GM19452 (cell line): ENCODE results near the gene GMPR2.

ENCODE experiments used
- ATAC-seq: cut with Tn5 transposase; IDR thresholded peaks from one replicate; pipeline ENCODE4 v1.9.1; 2021; ENCODE audit not compliant: unreplicated experiment

Gene GMPR2

GRCh38 chr14:24232645-24233537, at the start of gene GMPR2:
TSS of gene GMPR2 (plus strand) at chr14:24232929. CDS start at chr14:24233254, 325 bp downstream.
- peak; percentile 57 for ATAC-seq

- no peak for ATAC-seq
Observed at GRCh38 chr14:24183014-24183481, 49.7 kb upstream of the GMPR2 start.

GRCh38 chr14:24184104-24184970, 48.4 kb upstream of the GMPR2 start:
- no peak for ATAC-seq

- ATAC-seq: no peak
Observed at GRCh38 chr14:24185026-24185425, 47.7 kb upstream of the GMPR2 start.

- ATAC-seq: no peak
Observed at GRCh38 chr14:24185741-24186140, 47.0 kb upstream of the GMPR2 start.

- no peak for ATAC-seq
Observed at GRCh38 chr14:24186831-24187538, 45.7 kb upstream of the GMPR2 start.

- ATAC-seq: no peak
Observed at GRCh38 chr14:24187539-24187915, 45.2 kb upstream of the GMPR2 start.

GRCh38 chr14:24188251-24189058, 44.3 kb upstream of the GMPR2 start, which contains the start of gene IPO4:
TSS of gene IPO4 (minus strand) at chr14:24188816. CDS start at chr14:24188787, 29 bp downstream.
- ATAC-seq: peak; percentile 84

GRCh38 chr14:24189059-24189375, 43.7 kb upstream of the GMPR2 start:
- ATAC-seq: no peak

GRCh38 chr14:24189460-24189859, 43.3 kb upstream of the GMPR2 start:
- ATAC-seq: no peak

GRCh38 chr14:24190416-24190815, 42.3 kb upstream of the GMPR2 start:
- ATAC-seq: no peak

- ATAC-seq: no peak
Observed at GRCh38 chr14:24192933-24193332, 39.8 kb upstream of the GMPR2 start.

GRCh38 chr14:24194186-24194872, 38.4 kb upstream of the GMPR2 start:
- ATAC-seq: no peak

GRCh38 chr14:24194873-24195185, 37.9 kb upstream of the GMPR2 start:
- no peak for ATAC-seq

GRCh38 chr14:24195186-24196070, 37.3 kb upstream of the GMPR2 start, which contains the start of gene TM9SF1:
TSS of gene TM9SF1 (minus strand) at chr14:24195441. CDS start at chr14:24195019, 422 bp downstream.
- ATAC-seq: peak; percentile 88

GRCh38 chr14:24196071-24197055, 36.4 kb upstream of the GMPR2 start:
- ATAC-seq: peak; percentile 30

- ATAC-seq: no peak
Observed at GRCh38 chr14:24197056-24197450, 35.7 kb upstream of the GMPR2 start.
